H1 (cell line): Measurements from ENCODE around the gene TNRC6B. TPM values are rescaled to one million over a fixed set of nuclear protein-coding genes. Genes with fewer than 3 reads are reported as not detected.

Experiments
- CTCF ChIA-PET: fragments of 300-600 bp; sonication (Branson Sonifier 250); formaldehyde crosslinking; loops from one replicate; lab custom pipeline; 2021; ENCODE audit not compliant: partially characterized antibody; lab: Charles Lee
- POLR2A ChIA-PET: fragments of 300-600 bp; sonication (Branson Sonifier 250); formaldehyde crosslinking; loops from one replicate; lab custom pipeline; 2021; ENCODE audit warnings: inconsistent platforms; ENCODE audit not compliant: partially characterized antibody; lab: Charles Lee
- DNase-seq, 2 experiments: peaks; one replicate each; pipeline versions ENCODE4 v3.0.0 to v3.0.0-alpha.2; 2010 to 2022; ENCODE audit warnings: low spot score in 2 of 2, low read depth in 1 of 2, mixed read lengths in 1 of 2
- FAIRE-seq: peaks from 2 replicates; lab custom pipeline; 2011; peaks lifted over from hg19 to GRCh38; lab: Jason Lieb, UNC
- H2AFZ ChIP-seq: 2 replicates; pipeline ENCODE4 v1.8.1; 2012; ENCODE audit warnings: low read length, inconsistent platforms
- H2AK5ac ChIP-seq: 2 replicates; pipeline ENCODE4 v1.6.1; 2013; ENCODE audit warnings: low read depth, low read length
- H2BK120ac ChIP-seq: replicated peaks from 2 replicates; pipeline ENCODE3; 2013; ENCODE audit warnings: low read depth, low read length, inconsistent platforms
- H2BK12ac ChIP-seq: 2 replicates; pipeline ENCODE4 v1.6.1; 2013; ENCODE audit warnings: low read depth, low read length
- H2BK15ac ChIP-seq: 2 replicates; pipeline ENCODE4 v1.6.1; 2013; ENCODE audit warnings: low read length
- H2BK20ac ChIP-seq: 2 replicates; pipeline ENCODE4 v1.6.1; 2013; ENCODE audit warnings: low read length
- H2BK5ac ChIP-seq: 2 replicates; pipeline ENCODE4 v1.6.1; 2013; ENCODE audit warnings: low read depth, low read length
- H3K14ac ChIP-seq: 2 replicates; pipeline ENCODE4 v1.6.1; 2013; ENCODE audit warnings: inconsistent platforms; ENCODE audit not compliant: insufficient read length
- H3K18ac ChIP-seq: 2 replicates; pipeline ENCODE4 v1.6.1; 2013; ENCODE audit warnings: low read length; ENCODE audit errors: extremely low read depth
- H3K23ac ChIP-seq: 2 replicates; pipeline ENCODE4 v1.6.1; 2013; ENCODE audit warnings: inconsistent platforms; ENCODE audit not compliant: insufficient read length
- H3K23me2 ChIP-seq: 2 replicates; pipeline ENCODE4 v1.6.1; 2013; ENCODE audit warnings: low read depth, low read length
- H3K27ac ChIP-seq: 2 replicates; pipeline ENCODE4 v1.6.1; 2011; ENCODE audit warnings: low read depth, low read length, inconsistent platforms
- H3K27me3 ChIP-seq, 4 experiments: replicated peaks in 1 of 4; 1 replicate in 1 of 4; 2 replicates in 3 of 4; pipeline versions ENCODE4 v1.6.1 to v1.8.1; 2011 to 2013; ENCODE audit warnings: low read length in 3 of 4, mild to moderate bottlenecking in 3 of 4, inconsistent platforms in 2 of 4, mixed read lengths in 2 of 4, moderate library complexity in 1 of 4; ENCODE audit not compliant: control insufficient read depth in 3 of 4, insufficient read depth in 3 of 4; ENCODE audit errors: extremely low read depth in 1 of 4
- H3K36me3 ChIP-seq, 4 experiments: 2 replicates each; pipeline versions ENCODE4 v1.6.1 to v1.8.1; 2011 to 2013; ENCODE audit warnings: mild to moderate bottlenecking in 4 of 4, low read length in 3 of 4, moderate library complexity in 2 of 4, control low read depth in 1 of 4, inconsistent platforms in 1 of 4; ENCODE audit not compliant: insufficient read depth in 4 of 4, control insufficient read depth in 2 of 4
- H3K4ac ChIP-seq: replicated peaks from 2 replicates; pipeline ENCODE3; 2013; ENCODE audit warnings: low read length, low read depth, mixed read lengths, inconsistent platforms; ENCODE audit not compliant: insufficient read length
- H3K4me1 ChIP-seq, 4 experiments: replicated peaks in 1 of 4; 1 replicate in 1 of 4; 2 replicates in 3 of 4; pipeline versions ENCODE4 v1.6.1 to v1.8.1; 2011 to 2013; ENCODE audit warnings: low read length in 3 of 4, inconsistent platforms in 2 of 4, mixed read lengths in 1 of 4; ENCODE audit not compliant: insufficient read depth in 4 of 4, control insufficient read depth in 3 of 4
- H3K4me2 ChIP-seq, 2 experiments: 2 replicates each; pipeline versions ENCODE4 v1.6.1 to v1.8.1; 2011 to 2013; ENCODE audit warnings: low read depth in 2 of 2, low read length in 2 of 2, control low read depth in 1 of 2, inconsistent platforms in 1 of 2, mild to moderate bottlenecking in 1 of 2; ENCODE audit not compliant: insufficient read depth in 1 of 2
- H3K4me3 ChIP-seq, 4 experiments: fragments of 200-600, 300-600 bp in 1 of 4; sonication (generic), shearing (Covaris generic), sonication (Bioruptor Twin) in 1 of 4; 2 replicates each; pipeline versions ENCODE4 v1.5.1 to v1.8.1; 2011 to 2016; ENCODE audit warnings: low read length in 4 of 4, low read depth in 3 of 4, control low read depth in 2 of 4, inconsistent platforms in 2 of 4, mild to moderate bottlenecking in 2 of 4, mixed read lengths in 1 of 4, moderate library complexity in 1 of 4; ENCODE audit not compliant: insufficient read depth in 2 of 4; ENCODE audit errors: extremely low read depth in 1 of 4
- H3K56ac ChIP-seq: replicated peaks from 2 replicates; pipeline ENCODE3; 2013; ENCODE audit warnings: low read depth, mild to moderate bottlenecking, mixed read lengths, low read length, inconsistent platforms; ENCODE audit not compliant: insufficient read length
- H3K79me1 ChIP-seq: 2 replicates; pipeline ENCODE4 v1.6.1; 2013; ENCODE audit warnings: low read depth, low read length, control low read depth
- H3K79me2 ChIP-seq, 2 experiments: 2 replicates each; pipeline versions ENCODE4 v1.6.1 to v1.8.1; 2012 to 2013; ENCODE audit warnings: low read length in 2 of 2, mild to moderate bottlenecking in 2 of 2, inconsistent platforms in 1 of 2; ENCODE audit not compliant: insufficient read depth in 2 of 2, control insufficient read depth in 1 of 2
- H3K9ac ChIP-seq, 4 experiments: replicated peaks in 1 of 4; 1 replicate in 1 of 4; 2 replicates in 3 of 4; pipeline versions ENCODE4 v1.6.1 to v1.8.1; 2011 to 2013; ENCODE audit warnings: low read depth in 3 of 4, low read length in 3 of 4, control low read depth in 2 of 4, mild to moderate bottlenecking in 2 of 4, moderate library complexity in 2 of 4, inconsistent platforms in 1 of 4; ENCODE audit errors: extremely low read depth in 1 of 4
- H3K9me3 ChIP-seq, 2 experiments: 2 replicates each; pipeline versions ENCODE4 v1.6.1 to v1.8.1; 2012 to 2013; ENCODE audit warnings: mild to moderate bottlenecking in 2 of 2, moderate library complexity in 2 of 2, control low read depth in 1 of 2, inconsistent platforms in 1 of 2, low read depth in 1 of 2, low read length in 1 of 2, mixed read lengths in 1 of 2; ENCODE audit not compliant: insufficient read depth in 2 of 2
- H4K20me1 ChIP-seq, 2 experiments: replicated peaks in 1 of 2; 2 replicates each; pipeline versions ENCODE3 to v1.8.1; 2011 to 2013; ENCODE audit warnings: inconsistent platforms in 2 of 2, low read length in 2 of 2, mild to moderate bottlenecking in 1 of 2; ENCODE audit not compliant: insufficient read depth in 2 of 2, control insufficient read depth in 1 of 2
- H4K5ac ChIP-seq: 2 replicates; pipeline ENCODE4 v1.6.1; 2013; ENCODE audit warnings: low read length, low read depth, mixed read lengths, inconsistent platforms; ENCODE audit not compliant: insufficient read length
- H4K8ac ChIP-seq: 2 replicates; pipeline ENCODE4 v1.8.0; 2013; ENCODE audit warnings: mild to moderate bottlenecking, moderate library complexity, low read length, inconsistent platforms; ENCODE audit not compliant: insufficient read depth; ENCODE audit errors: extremely low read depth
- H4K91ac ChIP-seq: replicated peaks from 2 replicates; pipeline ENCODE3; 2013; ENCODE audit warnings: low read length, mixed read lengths, inconsistent platforms; ENCODE audit not compliant: insufficient read length
- ASH2L ChIP-seq: fragments of 200-600, 300-600 bp; sonication (generic); IDR thresholded peaks from one replicate; pipeline ENCODE4 v1.7.1; 2017; ENCODE audit warnings: low read length
- POLR2AphosphoS5 ChIP-seq: IDR thresholded peaks from 2 replicates; pipeline ENCODE4 v1.6.1; 2011; ENCODE audit warnings: low read depth, low read length
- SP1 ChIP-seq: IDR thresholded peaks from 2 replicates; pipeline ENCODE4 v1.6.1; 2011; ENCODE audit warnings: low read depth, low read length
- WGBS, 2 experiments: shearing (Covaris generic) in 1 of 2; methylation state at CpG; one replicate each; pipeline versions ENCODE4 v1.1.6 to v1.1.7; 2013 to 2015; ENCODE audit warnings: low lambda C conversion rate in 2 of 2, mixed read lengths in 2 of 2, inconsistent platforms in 1 of 2, low coverage in 1 of 2, missing lambda C conversion rate in 1 of 2; ENCODE audit not compliant: insufficient replicate concordance in 2 of 2, insufficient coverage in 1 of 2, insufficient read length in 1 of 2; ENCODE audit errors: extremely low coverage in 1 of 2, missing lambda C conversion rate in 1 of 2; 5-methylcytosine and 5-hydroxymethylcytosine counted together
- polyA plus RNA-seq, 7 experiments: library from polyadenylated mRNA; depleted of rRNA in 3 of 7; stranded (reverse) in 5 of 7; unstranded in 2 of 7; fragments of >200 nt in 5 of 7; fragments of 200-250 nt in 2 of 7; gene quantifications; 1 replicate in 5 of 7; 2 replicates in 1 of 7; 4 replicates in 1 of 7; pipeline versions ENCODE4 v1.2.1 to v1.2.3, GENCODE V29; 2011 to 2013; ENCODE audit warnings: missing spikeins in 2 of 7, mixed read lengths in 2 of 7
- total RNA-seq: library from RNA; stranded (reverse); fragmentation: NEBNext Ultra II Directional; extraction: Animal tissue kit (Norgen Biotek cat#: 25700); gene quantifications from 2 replicates; pipeline ENCODE4 v1.2.1, GENCODE V29; 2021

The TNRC6B gene
- total and polyA plus RNA-seq, 2 of the 8 experiments (the other 6 are each of a cell fraction or from before 2014, with no cell fraction given) = 12.5 to 48.9 TPM

GRCh38 chr22:40137132-40137531, 40.6 kb upstream of the TNRC6B start:
- Histone ChIP-seq H3K36me3 (no peaks in the 10 kb centered on the region), H2BK15ac (no peak overlapping the region), H2BK12ac (no peak overlapping the region), H3K27me3 (no peaks in the 10 kb centered on the region), H2BK20ac (no peak overlapping the region), H3K27ac (no peak overlapping the region), H3K4me2 (no peak overlapping the region), H3K79me1 (no peaks in the 10 kb centered on the region), H3K4me1 (no peaks in the 10 kb centered on the region), H2BK5ac (no peak overlapping the region), H2AK5ac (no peak overlapping the region), H3K14ac (no peak overlapping the region), H3K4ac (no peak overlapping the region), H4K5ac (no peak overlapping the region), H3K18ac (no peak overlapping the region), H3K9ac (no peak overlapping the region), H3K23ac (no peak overlapping the region), H3K56ac (no peak overlapping the region), H3K9me3 (no peaks in the 10 kb centered on the region), H4K8ac (no peak overlapping the region), H3K79me2 (no peaks in the 10 kb centered on the region), H2AFZ (no peak overlapping the region), H4K20me1 (peaks cover 0 to 2% of the 10 kb centered on the region in 2 experiments), H4K91ac (no peak overlapping the region), H3K4me3 (no peak overlapping the region), H3K23me2 (no peaks in the 10 kb centered on the region), H2BK120ac (no peak overlapping the region)
- no peak for DNase-seq
- POLR2A ChIA-PET = no interaction called here
- WGBS, 2 experiments = 93% methylated on average over 4 of the region's 4 CpGs; no CpG with 5 or more reads in 1 of the 2 experiments
- CTCF ChIA-PET = interaction anchor here (0.9 to 1.8 kb wide), 3 partner anchors 9 to 210 kb away, joined by 3 to 6 read pairs (median 4); no protein-coding TSS in a partner anchor
- FAIRE-seq = no peak
- TF ChIP-seq ASH2L (no peak), SP1 (no peak), POLR2AphosphoS5 (no peak)
